A549 (cell line): ENCODE results near the gene DCLK2. TPM values are rescaled to one million over a fixed set of nuclear protein-coding genes. Genes with fewer than 3 reads are reported as not detected.
"Not testable (repeated sequence)": the region's sequence is repeated elsewhere in the genome, so short reads cannot be mapped to it uniquely, and the experiment has no call there.

Source experiments
- ATAC-seq, 2 experiments: fragments of 200-7000 bp in 1 of 2; fragments of >200 bp in 1 of 2; cut with Nextera tagmentation in 1 of 2; cut with Tn5 transposase in 1 of 2; 3 replicates each; pipeline versions ENCODE4 v1.8.0 to v1.9.1; 2018 to 2020; ENCODE audit warnings: mild to moderate bottlenecking in 1 of 2, moderate library complexity in 1 of 2
- CTCF ChIA-PET: fragments of 300-600 bp; sonication (Branson Sonifier 250); formaldehyde crosslinking; extraction: SDS; loops from one replicate; lab custom pipeline; 2021; ENCODE audit warnings: antibody characterized with exemption, inconsistent platforms; lab: Yijun Ruan, JAX
- POLR2A ChIA-PET: fragments of 350-600 bp; formaldehyde crosslinking; extraction: SDS; loops from one replicate; lab custom pipeline; 2021; ENCODE audit warnings: antibody characterized with exemption, inconsistent platforms; lab: Yijun Ruan, JAX
- DNase-seq, 2 experiments: peaks; one replicate each; pipeline versions ENCODE4 v3.0.0 to v3.0.0-alpha.2; 2011 to 2016; ENCODE audit warnings: low read depth in 1 of 2, low spot score in 1 of 2
- FAIRE-seq: peaks from 2 replicates; lab custom pipeline; 2011; peaks lifted over from hg19 to GRCh38; lab: Jason Lieb, UNC
- H3K27ac ChIP-seq, 2 experiments: fragments of >200 bp; sonication (Bioruptor Twin); formaldehyde crosslinking; 3 replicates each; pipeline ENCODE4 v1.5.1; 2016 to 2017
- H3K4me1 ChIP-seq: fragments of >200 bp; sonication (Bioruptor Twin); formaldehyde crosslinking; 3 replicates; pipeline ENCODE4 v1.6.1; 2016
- H3K4me2 ChIP-seq: fragments of >200 bp; sonication (Bioruptor Twin); formaldehyde crosslinking; 3 replicates; pipeline ENCODE4 v1.6.1; 2016
- H3K4me3 ChIP-seq: fragments of >200 bp; sonication (Bioruptor Twin); formaldehyde crosslinking; 3 replicates; pipeline ENCODE4 v1.5.1; 2016
- H3K9me3 ChIP-seq: fragments of >200 bp; sonication (Bioruptor Twin); formaldehyde crosslinking; 3 replicates; pipeline ENCODE4 v1.6.1; 2016
- CEBPB ChIP-seq, 2 experiments: fragments of >200 bp in 1 of 2; sonication (Bioruptor Twin) in 1 of 2; formaldehyde crosslinking in 1 of 2; IDR thresholded peaks; 2 replicates each; pipeline ENCODE4 v1.6.1; 2012 to 2016
- EHMT2 ChIP-seq: fragments of 200-600 bp; sonication (generic); IDR thresholded peaks from 2 replicates; pipeline ENCODE4 v1.6.1; 2016; ENCODE audit warnings: antibody characterized with exemption, low read depth, mild to moderate bottlenecking, moderate library complexity
- EP300 ChIP-seq, 2 experiments: fragments of >200 bp; sonication (Bioruptor Twin); formaldehyde crosslinking; IDR thresholded peaks; 2 replicates in 1 of 2; 3 replicates in 1 of 2; pipeline ENCODE4 v1.6.1; 2016 to 2017
- FOSL2 ChIP-seq, 2 experiments: fragments of 450-650 bp in 1 of 2; fragments of >200 bp in 1 of 2; sonication (Bioruptor Twin) in 1 of 2; formaldehyde crosslinking; IDR thresholded peaks; 2 replicates each; pipeline versions ENCODE4 v1.5.0 to v1.6.1; 2016 to 2020; ENCODE audit warnings: mild to moderate bottlenecking in 1 of 2, moderate library complexity in 1 of 2
- HDAC2 ChIP-seq: fragments of 200-600 bp; sonication (generic); IDR thresholded peaks from 2 replicates; pipeline ENCODE4 v1.6.1; 2016
- HOXA7 ChIP-seq: fragments of 250-450 bp; sonication (Bioruptor Pico); IDR thresholded peaks from 2 replicates; pipeline ENCODE4 v1.5.0; 2020; ENCODE audit warnings: mild to moderate bottlenecking, moderate library complexity
- JUN ChIP-seq, 2 experiments: fragments of >200 bp; sonication (Bioruptor Twin); formaldehyde crosslinking; IDR thresholded peaks; 2 replicates in 1 of 2; 3 replicates in 1 of 2; pipeline ENCODE4 v1.6.1; 2016 to 2017
- KDM5A ChIP-seq: fragments of 200-600 bp; sonication (generic); IDR thresholded peaks from 2 replicates; pipeline ENCODE4 v1.6.1; 2016; ENCODE audit warnings: antibody characterized with exemption, mild to moderate bottlenecking
- MAZ ChIP-seq: fragments of 150-350 bp; IDR thresholded peaks from 2 replicates; pipeline ENCODE4 v1.6.1; 2014; ENCODE audit warnings: antibody characterized with exemption, low read depth, low read length, borderline replicate concordance
- MYC ChIP-seq: IDR thresholded peaks from 2 replicates; pipeline ENCODE4 v1.6.1; 2012; ENCODE audit warnings: mild to moderate bottlenecking, inconsistent platforms, low read length, improper control_type of control experiment, borderline replicate concordance
- NR3C1 ChIP-seq: fragments of >200 bp; sonication (Bioruptor Twin); formaldehyde crosslinking; IDR thresholded peaks from 3 replicates; pipeline ENCODE4 v1.6.1; 2017
- PHF8 ChIP-seq: fragments of 200-600 bp; sonication (generic); IDR thresholded peaks from 2 replicates; pipeline ENCODE4 v1.6.1; 2016; ENCODE audit warnings: low read depth, mild to moderate bottlenecking, antibody characterized with exemption, moderate library complexity, borderline replicate concordance
- POLR2A ChIP-seq: IDR thresholded peaks from 2 replicates; pipeline ENCODE4 v1.6.1; 2012; ENCODE audit warnings: mild to moderate bottlenecking, low read length
- RAD21 ChIP-seq, 2 experiments: fragments of >200 bp in 1 of 2; sonication (Bioruptor Twin) in 1 of 2; formaldehyde crosslinking in 1 of 2; IDR thresholded peaks in 1 of 2; conservative IDR thresholded peaks in 1 of 2; 2 replicates in 1 of 2; 3 replicates in 1 of 2; pipeline ENCODE4 v1.6.1; 2012 to 2018; ENCODE audit warnings: inconsistent platforms in 1 of 2
- RARB ChIP-seq: fragments of 250-450 bp; sonication (Bioruptor Pico); IDR thresholded peaks from 2 replicates; pipeline ENCODE4 v1.8.0; 2021; ENCODE audit warnings: mild to moderate bottlenecking, moderate library complexity
- RCOR1 ChIP-seq: fragments of 150-350 bp; IDR thresholded peaks from 2 replicates; pipeline ENCODE4 v1.6.1; 2014; ENCODE audit warnings: antibody characterized with exemption, low read length, low read depth
- REST ChIP-seq: fragments of 200-600 bp; sonication (generic); IDR thresholded peaks from 2 replicates; pipeline ENCODE4 v1.6.1; 2016; ENCODE audit warnings: antibody characterized with exemption, mild to moderate bottlenecking, moderate library complexity
- RFX5 ChIP-seq: fragments of 450-650 bp; IDR thresholded peaks from 2 replicates; pipeline ENCODE4 v1.7.1; 2014; ENCODE audit warnings: antibody characterized with exemption, mild to moderate bottlenecking, moderate library complexity
- SMC3 ChIP-seq: fragments of >200 bp; sonication (Bioruptor Twin); formaldehyde crosslinking; IDR thresholded peaks from 3 replicates; pipeline ENCODE4 v1.6.1; 2018; ENCODE audit warnings: inconsistent platforms
- ZC3H11A ChIP-seq: fragments of 450-650 bp; IDR thresholded peaks from 2 replicates; pipeline ENCODE4 v1.6.1; 2014; ENCODE audit warnings: antibody characterized with exemption, mild to moderate bottlenecking
- ZNF302 ChIP-seq: fragments of 250-450 bp; sonication (Bioruptor Pico); IDR thresholded peaks from 2 replicates; pipeline ENCODE4 v1.9.0; 2021; ENCODE audit warnings: inconsistent platforms, mild to moderate bottlenecking, moderate library complexity
- ZSCAN20 ChIP-seq: fragments of 250-450 bp; sonication (Bioruptor Pico); IDR thresholded peaks from 2 replicates; pipeline ENCODE4 v1.8.0; 2022; ENCODE audit warnings: mild to moderate bottlenecking, moderate library complexity
- WGBS: methylation state at CpG from one replicate; pipeline ENCODE4 v1.1.6; 2017; ENCODE audit errors: missing lambda C conversion rate; 5-methylcytosine and 5-hydroxymethylcytosine counted together
- polyA plus RNA-seq, 4 experiments: library from polyadenylated mRNA; depleted of rRNA in 3 of 4; stranded (reverse); fragments of >200 nt; fragmentation: RNase III in 1 of 4; extraction: RNeasy Plus Mini Kit Qiagen cat#74134 plus additional on column Dnase treatment in 1 of 4; gene quantifications; 2 replicates in 3 of 4; 3 replicates in 1 of 4; pipeline ENCODE4 v1.2.3, GENCODE V29; 2011 to 2017
- TF ChIP-seq, protein P1 (sequence below): fragments of 250-450 bp; sonication (Bioruptor Pico); IDR thresholded peaks from 2 replicates; pipeline ENCODE4 v1.5.0; 2020; ENCODE audit warnings: low read depth, mild to moderate bottlenecking, moderate library complexity
- TF ChIP-seq, protein P2 (sequence below): fragments of >200 bp; sonication (Bioruptor Twin); formaldehyde crosslinking; IDR thresholded peaks from 3 replicates; pipeline ENCODE4 v1.5.1; 2016
- TF ChIP-seq, protein P3 (sequence below): fragments of >200 bp; sonication (Bioruptor Twin); formaldehyde crosslinking; IDR thresholded peaks from 3 replicates; pipeline ENCODE4 v1.6.1; 2016

Gene DCLK2
- polyA plus RNA-seq, 2 of the 4 experiments (the other 2 are of a cell fraction), result 8.1 to 11.6 TPM

DNA sequence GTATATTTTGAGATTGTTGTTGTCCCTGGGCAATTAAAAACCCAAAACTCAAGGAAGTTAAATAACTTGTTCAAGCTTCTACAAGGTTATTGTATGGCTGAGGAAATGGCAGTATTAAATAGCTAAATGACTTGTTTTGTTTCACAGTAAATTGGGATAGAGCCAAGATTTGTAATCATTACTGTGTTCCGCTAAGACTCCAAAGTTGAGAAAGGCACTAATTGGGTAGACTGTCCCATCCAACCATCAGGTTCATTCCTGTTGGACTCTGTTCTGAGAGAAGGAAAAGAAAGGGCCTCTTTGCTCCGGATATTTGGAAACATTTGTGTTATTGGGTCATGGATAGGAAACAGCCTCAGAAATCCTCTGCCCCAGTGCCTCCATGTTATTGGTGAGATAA is 82.2 kb downstream of the DCLK2 start:
- ChIA-PET CTCF (interaction anchor here (0.7 kb wide), 1 partner anchor 51 kb away, joined by 3 read pairs; no protein-coding TSS in a partner anchor), POLR2A (no interaction called here)
- FAIRE-seq (no peak), ATAC-seq (no peak), DNase-seq (no peak)
- Histone ChIP-seq H3K9me3 (no peaks in the 10 kb centered on the region), H3K4me2 (no peak overlapping the region), H3K27ac (0 out of 6 replicates have a peak overlapping the region, but pooled peaks of 1 of the 2 experiments have one; percentile 6), H3K4me3 (no peak overlapping the region), H3K4me1 (no peaks in the 10 kb centered on the region)
- 94% methylated on average over 2 of the region's 2 CpGs for WGBS
- TF ChIP-seq HOXA7 (CRISPR knock-in tag), result no peak
- TF ChIP-seq ZC3H11A, result no peak
- no peak for TF ChIP-seq CEBPB (IDR thresholded peaks at IDR 0.05)
- TF ChIP-seq ZNF302 (CRISPR knock-in tag), result no peak
- TF ChIP-seq RARB (CRISPR knock-in tag), result no peak
- no peak for TF ChIP-seq POLR2A

DNA sequence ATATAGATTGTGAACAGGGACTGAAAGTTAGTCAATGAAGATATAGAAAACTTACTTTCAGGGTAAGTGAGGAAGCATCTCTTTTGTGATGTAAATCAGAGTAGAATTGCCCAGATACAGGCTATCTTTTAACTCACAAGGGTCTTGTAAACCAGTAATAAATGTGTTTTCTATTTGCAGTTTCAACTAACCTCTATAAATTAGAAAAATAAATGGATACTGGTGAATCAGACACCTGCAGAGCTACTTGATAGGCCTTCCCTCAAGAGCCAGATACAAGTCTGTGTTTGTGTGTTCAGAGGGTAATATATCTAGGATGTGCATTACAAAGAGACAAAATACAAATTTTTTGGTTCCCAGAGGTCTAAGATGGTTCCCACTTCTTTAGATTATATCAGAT is 82.9 kb downstream of the DCLK2 start:
- CTCF ChIA-PET, result no interaction called here

DNA sequence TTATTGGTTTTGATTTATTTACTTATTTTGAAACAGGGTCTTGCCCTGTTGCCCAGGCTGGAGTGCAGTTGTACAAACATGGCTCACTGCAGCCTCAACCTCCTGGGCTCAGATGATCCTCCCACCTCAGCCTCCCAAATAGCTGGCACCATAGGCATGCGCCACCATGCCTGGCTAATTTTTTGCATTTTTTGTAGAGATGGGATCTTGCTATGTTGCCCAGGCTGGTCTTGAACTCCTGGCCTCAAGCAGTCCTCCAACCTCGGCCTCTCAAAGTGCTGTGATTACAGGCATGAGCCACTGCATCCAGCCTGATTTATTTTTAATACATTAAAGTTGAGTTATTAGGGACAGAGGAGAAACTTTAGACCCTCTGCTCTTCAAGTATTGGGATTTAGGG is 83.8 kb downstream of the DCLK2 start:
- 100% methylated on average over 2 of the region's 2 CpGs for WGBS
- FAIRE-seq, H3K4me3 ChIP-seq, DNase-seq, H3K4me1 ChIP-seq, POLR2A ChIA-PET, H3K27ac ChIP-seq, ATAC-seq, H3K4me2 ChIP-seq, H3K9me3 ChIP-seq, CTCF ChIA-PET: not testable (repeated sequence)

More for the DNA sequence above, 82.9 kb downstream of the DCLK2 start:
- no peak overlapping the region for H3K27ac ChIP-seq
- no peak overlapping the region for H3K4me2 ChIP-seq
- ATAC-seq, result no peak
- POLR2A ChIA-PET, result no interaction called here
- DNase-seq, result no peak
- no peak for FAIRE-seq
- H3K9me3 ChIP-seq, result no peaks in the 10 kb centered on the region
- TF ChIP-seq RFX5 (no peak), FOSL2 (IDR thresholded peaks at IDR 0.05) (no peak), FOSL2 (CRISPR knock-in tag; IDR thresholded peaks at IDR 0.05) (no peak), EHMT2 (no peak), ZSCAN20 (CRISPR knock-in tag) (no peak), PHF8 (no peak), REST (no peak)
- TF ChIP-seq, protein P1, sequence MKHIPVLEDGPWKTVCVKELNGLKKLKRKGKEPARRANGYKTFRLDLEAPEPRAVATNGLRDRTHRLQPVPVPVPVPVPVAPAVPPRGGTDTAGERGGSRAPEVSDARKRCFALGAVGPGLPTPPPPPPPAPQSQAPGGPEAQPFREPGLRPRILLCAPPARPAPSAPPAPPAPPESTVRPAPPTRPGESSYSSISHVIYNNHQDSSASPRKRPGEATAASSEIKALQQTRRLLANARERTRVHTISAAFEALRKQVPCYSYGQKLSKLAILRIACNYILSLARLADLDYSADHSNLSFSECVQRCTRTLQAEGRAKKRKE (CRISPR knock-in tag), result no peak
- H3K4me3 ChIP-seq, result no peak overlapping the region
- no peaks in the 10 kb centered on the region for H3K4me1 ChIP-seq

DNA sequence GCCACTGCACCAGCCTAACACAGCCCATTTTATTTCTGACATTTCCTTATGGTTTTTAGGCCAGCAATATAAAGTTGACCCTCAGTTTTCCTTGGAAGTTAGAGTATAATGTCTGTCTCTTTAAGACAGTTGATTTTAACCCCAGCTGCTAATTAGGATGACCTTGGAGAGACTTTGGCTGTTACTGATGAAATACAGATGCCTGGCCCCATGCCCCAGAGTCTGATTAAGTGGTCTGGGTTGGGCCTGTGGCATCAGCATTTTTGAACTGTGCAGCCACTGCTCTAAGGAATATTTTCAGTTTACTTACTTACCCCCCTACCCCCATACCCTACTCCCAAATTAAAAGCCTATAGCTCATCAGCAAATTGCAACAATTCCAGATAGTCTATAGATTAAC is 85.8 kb downstream of the DCLK2 start:
- ATAC-seq (no peak), DNase-seq (no peak), FAIRE-seq (no peak)
- H3K9me3 ChIP-seq, result no peaks in the 10 kb centered on the region
- H3K4me3 ChIP-seq, result no peak overlapping the region
- CTCF ChIA-PET, result interaction anchor here (0.7 kb wide), 1 partner anchor 85 kb away, joined by 3 read pairs; no protein-coding TSS in a partner anchor
- POLR2A ChIA-PET, result no interaction called here
- H3K4me1 ChIP-seq, result peaks cover 3% of the 10 kb centered on the region; the same call in 1 of the 3 replicates
- no peak overlapping the region for H3K4me2 ChIP-seq
- H3K27ac ChIP-seq, result no peak overlapping the region
- TF ChIP-seq, protein P2, sequence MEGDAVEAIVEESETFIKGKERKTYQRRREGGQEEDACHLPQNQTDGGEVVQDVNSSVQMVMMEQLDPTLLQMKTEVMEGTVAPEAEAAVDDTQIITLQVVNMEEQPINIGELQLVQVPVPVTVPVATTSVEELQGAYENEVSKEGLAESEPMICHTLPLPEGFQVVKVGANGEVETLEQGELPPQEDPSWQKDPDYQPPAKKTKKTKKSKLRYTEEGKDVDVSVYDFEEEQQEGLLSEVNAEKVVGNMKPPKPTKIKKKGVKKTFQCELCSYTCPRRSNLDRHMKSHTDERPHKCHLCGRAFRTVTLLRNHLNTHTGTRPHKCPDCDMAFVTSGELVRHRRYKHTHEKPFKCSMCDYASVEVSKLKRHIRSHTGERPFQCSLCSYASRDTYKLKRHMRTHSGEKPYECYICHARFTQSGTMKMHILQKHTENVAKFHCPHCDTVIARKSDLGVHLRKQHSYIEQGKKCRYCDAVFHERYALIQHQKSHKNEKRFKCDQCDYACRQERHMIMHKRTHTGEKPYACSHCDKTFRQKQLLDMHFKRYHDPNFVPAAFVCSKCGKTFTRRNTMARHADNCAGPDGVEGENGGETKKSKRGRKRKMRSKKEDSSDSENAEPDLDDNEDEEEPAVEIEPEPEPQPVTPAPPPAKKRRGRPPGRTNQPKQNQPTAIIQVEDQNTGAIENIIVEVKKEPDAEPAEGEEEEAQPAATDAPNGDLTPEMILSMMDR, result no peak
- TF ChIP-seq KDM5A (no peak), ZC3H11A (no peak), JUN (IDR thresholded peaks at IDR 0.05) (no peak), EHMT2 (no peak), MYC (no peak), RARB (CRISPR knock-in tag) (no peak), NR3C1 (no peak), HDAC2 (no peak), RAD21 (conservative IDR thresholded peaks at IDR 0.05 in 1 of 2, IDR thresholded peaks at IDR 0.05 in 1 of 2) (no peak), MAZ (no peak), RCOR1 (no peak), EP300 (IDR thresholded peaks at IDR 0.05) (no peak), CEBPB (IDR thresholded peaks at IDR 0.05) (no peak), POLR2A (no peak), SMC3 (no peak)
- TF ChIP-seq, protein P3, sequence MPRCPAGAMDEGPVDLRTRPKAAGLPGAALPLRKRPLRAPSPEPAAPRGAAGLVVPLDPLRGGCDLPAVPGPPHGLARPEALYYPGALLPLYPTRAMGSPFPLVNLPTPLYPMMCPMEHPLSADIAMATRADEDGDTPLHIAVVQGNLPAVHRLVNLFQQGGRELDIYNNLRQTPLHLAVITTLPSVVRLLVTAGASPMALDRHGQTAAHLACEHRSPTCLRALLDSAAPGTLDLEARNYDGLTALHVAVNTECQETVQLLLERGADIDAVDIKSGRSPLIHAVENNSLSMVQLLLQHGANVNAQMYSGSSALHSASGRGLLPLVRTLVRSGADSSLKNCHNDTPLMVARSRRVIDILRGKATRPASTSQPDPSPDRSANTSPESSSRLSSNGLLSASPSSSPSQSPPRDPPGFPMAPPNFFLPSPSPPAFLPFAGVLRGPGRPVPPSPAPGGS, result no peak
